ENCODE results near the gene GMPR. TPM values are rescaled to one million over a fixed set of nuclear protein-coding genes. Genes with fewer than 3 reads are reported as not detected.

GMPR gene
- polyA plus RNA-seq, 1 donor: 3.2 TPM

GRCh38 chr6:16204653-16205376 lies 33.6 kb upstream of the GMPR start:
- Histone ChIP-seq H3K9me3 (ENCODE audit: control insufficient read depth, low read depth, low read length) (no peaks in the 10 kb centered on the region), H3K4me1 (ENCODE audit: control insufficient read depth, insufficient read depth, low read length) (peaks cover 33% of the 10 kb centered on the region), H3K27me3 (ENCODE audit: control insufficient read depth, insufficient read depth, low read length) (no peaks in the 10 kb centered on the region), H3K4me3 (ENCODE audit: low read length) (no peak overlapping the region), H3K36me3 (ENCODE audit: control insufficient read depth, insufficient read depth, low read length) (no peaks in the 10 kb centered on the region), H3K27ac (ENCODE audit: low read length) (peak overlapping the region; percentile 58)
- no peak for DNase-seq
- no CpG with 5 or more reads among the region's 5 CpGs for WGBS (ENCODE audit: insufficient coverage, low lambda C conversion rate)

GRCh38 chr6:16205377-16206144 lies 32.8 kb upstream of the GMPR start:
- WGBS (ENCODE audit: insufficient coverage, low lambda C conversion rate): no CpG with 5 or more reads among the region's 4 CpGs
- H3K27me3 ChIP-seq (ENCODE audit: control insufficient read depth, insufficient read depth, low read length): no peaks in the 10 kb centered on the region
- H3K36me3 ChIP-seq (ENCODE audit: control insufficient read depth, insufficient read depth, low read length): no peaks in the 10 kb centered on the region
- DNase-seq: peak; percentile 51 to 75
- H3K4me1 ChIP-seq (ENCODE audit: control insufficient read depth, insufficient read depth, low read length): peaks cover 26% of the 10 kb centered on the region
- H3K4me3 ChIP-seq (ENCODE audit: low read length): no peak overlapping the region
- H3K27ac ChIP-seq (ENCODE audit: low read length): peak overlapping the region; percentile 58
- no peaks in the 10 kb centered on the region for H3K9me3 ChIP-seq (ENCODE audit: control insufficient read depth, low read depth, low read length)

GRCh38 chr6:16206595-16207037 lies 31.8 kb upstream of the GMPR start:
- no peaks in the 10 kb centered on the region for H3K9me3 ChIP-seq (ENCODE audit: control insufficient read depth, low read depth, low read length)
- no peaks in the 10 kb centered on the region for H3K36me3 ChIP-seq (ENCODE audit: control insufficient read depth, insufficient read depth, low read length)
- no peaks in the 10 kb centered on the region for H3K27me3 ChIP-seq (ENCODE audit: control insufficient read depth, insufficient read depth, low read length)
- DNase-seq: peak; percentile 57 to 77
- peak overlapping the region; percentile 58 for H3K27ac ChIP-seq (ENCODE audit: low read length)
- H3K4me3 ChIP-seq (ENCODE audit: low read length): no peak overlapping the region
- peaks cover 19% of the 10 kb centered on the region for H3K4me1 ChIP-seq (ENCODE audit: control insufficient read depth, insufficient read depth, low read length)
- WGBS (ENCODE audit: insufficient coverage, low lambda C conversion rate): 30% methylated on average over 2 of the region's 6 CpGs

GRCh38 chr6:16208989-16209388 lies 29.4 kb upstream of the GMPR start:
- H3K27me3 ChIP-seq (ENCODE audit: control insufficient read depth, insufficient read depth, low read length): no peaks in the 10 kb centered on the region
- no peak overlapping the region for H3K27ac ChIP-seq (ENCODE audit: low read length)
- peaks cover 18% of the 10 kb centered on the region for H3K4me1 ChIP-seq (ENCODE audit: control insufficient read depth, insufficient read depth, low read length)
- H3K9me3 ChIP-seq (ENCODE audit: control insufficient read depth, low read depth, low read length): no peaks in the 10 kb centered on the region
- no peaks in the 10 kb centered on the region for H3K36me3 ChIP-seq (ENCODE audit: control insufficient read depth, insufficient read depth, low read length)
- no peak for DNase-seq
- no CpG with 5 or more reads among the region's 2 CpGs for WGBS (ENCODE audit: insufficient coverage, low lambda C conversion rate)
- no peak overlapping the region for H3K4me3 ChIP-seq (ENCODE audit: low read length)

GRCh38 chr6:16209539-16209938 lies 28.8 kb upstream of the GMPR start:
- peaks cover 14% of the 10 kb centered on the region for H3K4me1 ChIP-seq (ENCODE audit: control insufficient read depth, insufficient read depth, low read length)
- no peak for DNase-seq
- WGBS (ENCODE audit: insufficient coverage, low lambda C conversion rate): 63% methylated on average over 1 of the region's 4 CpGs
- H3K9me3 ChIP-seq (ENCODE audit: control insufficient read depth, low read depth, low read length): no peaks in the 10 kb centered on the region
- H3K36me3 ChIP-seq (ENCODE audit: control insufficient read depth, insufficient read depth, low read length): no peaks in the 10 kb centered on the region
- H3K27ac ChIP-seq (ENCODE audit: low read length): no peak overlapping the region
- H3K27me3 ChIP-seq (ENCODE audit: control insufficient read depth, insufficient read depth, low read length): no peaks in the 10 kb centered on the region
- no peak overlapping the region for H3K4me3 ChIP-seq (ENCODE audit: low read length)

GRCh38 chr6:16212276-16212675 lies 26.1 kb upstream of the GMPR start:
- Histone ChIP-seq H3K4me1 (ENCODE audit: control insufficient read depth, insufficient read depth, low read length) (no peaks in the 10 kb centered on the region), H3K27me3 (ENCODE audit: control insufficient read depth, insufficient read depth, low read length) (peaks cover 11% of the 10 kb centered on the region), H3K27ac (ENCODE audit: low read length) (no peak overlapping the region), H3K9me3 (ENCODE audit: control insufficient read depth, low read depth, low read length) (no peaks in the 10 kb centered on the region), H3K36me3 (ENCODE audit: control insufficient read depth, insufficient read depth, low read length) (no peaks in the 10 kb centered on the region), H3K4me3 (ENCODE audit: low read length) (no peak overlapping the region)
- WGBS (ENCODE audit: insufficient coverage, low lambda C conversion rate): no CpG with 5 or more reads among the region's 4 CpGs
- no peak for DNase-seq

- Histone ChIP-seq H3K4me1 (ENCODE audit: control insufficient read depth, insufficient read depth, low read length) (no peaks in the 10 kb centered on the region), H3K4me3 (ENCODE audit: low read length) (peak overlapping the region; percentile 1), H3K9me3 (ENCODE audit: control insufficient read depth, low read depth, low read length) (peaks cover 5% of the 10 kb centered on the region), H3K27me3 (ENCODE audit: control insufficient read depth, insufficient read depth, low read length) (peaks cover 11% of the 10 kb centered on the region), H3K36me3 (ENCODE audit: control insufficient read depth, insufficient read depth, low read length) (no peaks in the 10 kb centered on the region), H3K27ac (ENCODE audit: low read length) (no peak overlapping the region)
- no peak for DNase-seq
- no CpG with 5 or more reads among the region's 43 CpGs for WGBS (ENCODE audit: insufficient coverage, low lambda C conversion rate)
Observed at GRCh38 chr6:16216501-16217155, 21.8 kb upstream of the GMPR start.

GRCh38 chr6:16217156-16217721 lies 21.1 kb upstream of the GMPR start:
- no peaks in the 10 kb centered on the region for H3K36me3 ChIP-seq (ENCODE audit: control insufficient read depth, insufficient read depth, low read length)
- H3K27me3 ChIP-seq (ENCODE audit: control insufficient read depth, insufficient read depth, low read length): peaks cover 11% of the 10 kb centered on the region
- peaks cover 5% of the 10 kb centered on the region for H3K9me3 ChIP-seq (ENCODE audit: control insufficient read depth, low read depth, low read length)
- no peak overlapping the region for H3K27ac ChIP-seq (ENCODE audit: low read length)
- H3K4me3 ChIP-seq (ENCODE audit: low read length): no peak overlapping the region
- no peaks in the 10 kb centered on the region for H3K4me1 ChIP-seq (ENCODE audit: control insufficient read depth, insufficient read depth, low read length)
- WGBS (ENCODE audit: insufficient coverage, low lambda C conversion rate): 100% methylated on average over 3 of the region's 17 CpGs
- no peak for DNase-seq

- Histone ChIP-seq H3K4me3 (ENCODE audit: low read length) (no peak overlapping the region), H3K27me3 (ENCODE audit: control insufficient read depth, insufficient read depth, low read length) (peaks cover 3% of the 10 kb centered on the region), H3K9me3 (ENCODE audit: control insufficient read depth, low read depth, low read length) (peaks cover 5% of the 10 kb centered on the region), H3K4me1 (ENCODE audit: control insufficient read depth, insufficient read depth, low read length) (no peaks in the 10 kb centered on the region), H3K36me3 (ENCODE audit: control insufficient read depth, insufficient read depth, low read length) (no peaks in the 10 kb centered on the region), H3K27ac (ENCODE audit: low read length) (no peak overlapping the region)
- no peak for DNase-seq
- no CpG with 5 or more reads among the region's 3 CpGs for WGBS (ENCODE audit: insufficient coverage, low lambda C conversion rate)
Observed at GRCh38 chr6:16222826-16223225, 15.6 kb upstream of the GMPR start.

GRCh38 chr6:16223362-16223761 lies 15.0 kb upstream of the GMPR start:
- no peak for DNase-seq
- H3K36me3 ChIP-seq (ENCODE audit: control insufficient read depth, insufficient read depth, low read length): no peaks in the 10 kb centered on the region
- H3K27ac ChIP-seq (ENCODE audit: low read length): no peak overlapping the region
- peaks cover 3% of the 10 kb centered on the region for H3K27me3 ChIP-seq (ENCODE audit: control insufficient read depth, insufficient read depth, low read length)
- H3K4me3 ChIP-seq (ENCODE audit: low read length): no peak overlapping the region
- WGBS (ENCODE audit: insufficient coverage, low lambda C conversion rate): 79% methylated on average over 3 of the region's 7 CpGs
- no peaks in the 10 kb centered on the region for H3K4me1 ChIP-seq (ENCODE audit: control insufficient read depth, insufficient read depth, low read length)
- no peaks in the 10 kb centered on the region for H3K9me3 ChIP-seq (ENCODE audit: control insufficient read depth, low read depth, low read length)

Data from large intestine (tissue), 3 donors.